LNCaP clone FGC (cell line): ENCODE results near the gene CCDC152.
"Not testable (repeated sequence)": the region's sequence is repeated elsewhere in the genome, so short reads cannot be mapped to it uniquely, and the experiment has no call there.

ENCODE experiments used
- DNase-seq: peaks from one replicate; pipeline ENCODE4 v3.0.0-alpha.2; 2011; ENCODE audit warnings: low read depth
- H3K4me3 ChIP-seq: 2 replicates; pipeline ENCODE4 v1.5.1; 2011; ENCODE audit warnings: mild to moderate bottlenecking, low read depth, low read length, control low read depth
- CTCF ChIP-seq: IDR thresholded peaks from 2 replicates; pipeline ENCODE4 v1.5.1; 2012; ENCODE audit warnings: mild to moderate bottlenecking; ENCODE audit not compliant: control insufficient read depth, insufficient read depth; ENCODE audit errors: extremely low read depth

CCDC152 gene

GRCh38 chr5:42837601-42838000 lies 81.0 kb downstream of the CCDC152 start:
- no peak overlapping the region for H3K4me3 ChIP-seq
- no peak for TF ChIP-seq CTCF
- DNase-seq, result no peak

DNA sequence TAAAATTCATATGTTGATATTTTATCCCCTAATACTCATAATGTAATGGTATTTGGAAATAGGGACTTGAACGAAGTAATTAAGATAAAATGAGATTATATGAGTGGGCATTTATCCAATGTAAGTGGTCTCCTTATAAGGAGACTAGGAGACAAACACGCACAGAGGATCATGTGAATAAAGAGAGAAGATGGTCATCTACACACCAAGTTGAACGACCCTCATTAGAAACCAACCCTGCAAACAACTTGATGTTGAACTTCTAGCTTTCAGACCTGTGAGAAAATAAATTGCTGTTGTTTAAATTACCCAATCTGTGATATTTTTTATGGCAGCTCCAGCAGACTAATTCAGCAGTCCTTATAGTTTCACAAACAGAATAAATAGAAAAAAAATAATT lies 82.6 kb downstream of the CCDC152 start:
- no peak overlapping the region for H3K4me3 ChIP-seq
- no peak for TF ChIP-seq CTCF
- DNase-seq, result no peak

DNA sequence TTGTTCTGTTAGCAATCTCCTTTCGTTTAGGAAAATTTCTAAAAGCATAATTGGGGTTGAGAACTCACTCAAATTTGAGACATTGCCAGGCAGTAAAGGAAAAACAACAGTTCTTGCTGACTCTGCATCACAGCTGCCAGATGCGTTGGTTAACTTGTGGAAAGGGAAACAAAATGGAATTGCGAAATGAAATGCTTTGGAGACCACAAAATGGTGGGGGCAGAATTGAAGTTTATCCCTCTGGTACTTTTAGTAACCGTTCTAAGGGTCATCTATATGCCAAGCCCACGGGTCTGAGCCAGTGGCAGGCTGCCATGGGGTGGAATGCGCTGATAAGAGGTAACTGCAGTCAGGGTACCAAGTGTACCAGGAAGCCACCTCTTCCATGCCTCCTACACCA lies 83.7 kb downstream of the CCDC152 start:
- no peak overlapping the region for H3K4me3 ChIP-seq
- DNase-seq, result no peak
- TF ChIP-seq CTCF, result no peak

DNA sequence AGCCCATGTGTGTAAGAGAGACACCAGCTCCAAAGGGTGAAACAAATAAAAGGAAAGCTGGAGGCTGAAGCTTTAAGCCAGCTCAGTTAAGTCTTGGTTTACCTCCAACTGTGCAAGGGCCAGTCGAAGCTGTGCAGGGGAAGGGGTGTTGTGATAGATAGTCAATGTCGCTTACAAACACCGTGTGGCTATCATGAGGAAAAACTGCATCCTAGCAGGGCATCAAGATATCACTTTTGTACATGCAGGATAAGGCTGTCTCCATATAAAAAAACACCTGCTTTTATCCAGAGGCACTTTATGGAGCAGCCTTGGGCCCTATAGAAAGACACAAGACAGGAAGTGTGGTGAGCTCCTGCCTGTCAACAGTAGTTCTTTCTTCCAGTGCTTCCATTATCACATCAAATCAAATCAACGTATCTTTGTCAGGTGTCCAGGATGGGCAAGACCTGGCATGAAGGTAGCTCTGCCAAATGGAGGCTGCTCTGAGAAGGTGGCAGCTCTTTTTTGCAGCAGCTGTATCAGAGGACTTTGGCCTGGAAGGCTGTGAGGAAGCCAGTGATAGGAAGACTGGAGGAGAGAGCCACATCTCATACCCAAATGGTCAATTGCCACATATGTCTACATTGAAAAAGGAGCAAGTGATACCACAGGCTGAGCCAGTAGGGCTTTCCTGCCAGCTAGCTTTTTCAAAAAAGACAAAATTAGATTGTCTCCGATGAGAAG lies 84.4 kb downstream of the CCDC152 start:
- H3K4me3 ChIP-seq, result no peak overlapping the region
- TF ChIP-seq CTCF, result no peak
- DNase-seq, result no peak

- no peak overlapping the region for H3K4me3 ChIP-seq
- TF ChIP-seq CTCF, result no peak
- no peak for DNase-seq
Observed at GRCh38 chr5:42842921-42843641, 86.5 kb downstream of the CCDC152 start.

DNA sequence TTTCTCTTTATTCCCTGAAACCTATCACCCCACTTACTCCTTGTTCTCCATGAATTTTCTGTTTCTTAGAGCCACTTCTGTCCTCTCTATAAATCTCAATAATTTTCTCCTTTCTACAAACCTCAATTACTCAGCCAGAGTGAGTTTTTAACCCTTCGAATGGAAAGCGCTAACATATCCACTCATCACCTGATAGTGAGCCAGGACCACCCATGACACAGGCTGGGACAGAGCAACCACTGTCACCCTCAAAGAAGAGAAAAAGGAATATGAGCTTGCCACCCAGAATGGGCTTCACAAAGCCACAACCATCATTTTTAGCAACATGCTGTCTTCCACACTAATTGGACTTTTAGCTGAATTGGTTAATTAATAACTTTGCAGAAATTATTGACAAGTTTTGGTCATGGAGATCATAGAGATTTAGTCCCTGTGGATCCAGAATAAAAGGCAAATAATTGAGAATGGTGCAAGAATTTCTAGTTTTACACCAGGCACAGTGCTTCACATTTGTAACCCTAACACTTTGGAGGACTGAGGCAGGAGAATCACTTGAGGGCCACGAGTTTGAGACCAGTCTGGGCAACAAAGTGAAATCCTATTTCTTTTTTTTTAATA lies 87.2 kb downstream of the CCDC152 start:
- no peak for DNase-seq
- H3K4me3 ChIP-seq, result no peak overlapping the region
- no peak for TF ChIP-seq CTCF

DNA sequence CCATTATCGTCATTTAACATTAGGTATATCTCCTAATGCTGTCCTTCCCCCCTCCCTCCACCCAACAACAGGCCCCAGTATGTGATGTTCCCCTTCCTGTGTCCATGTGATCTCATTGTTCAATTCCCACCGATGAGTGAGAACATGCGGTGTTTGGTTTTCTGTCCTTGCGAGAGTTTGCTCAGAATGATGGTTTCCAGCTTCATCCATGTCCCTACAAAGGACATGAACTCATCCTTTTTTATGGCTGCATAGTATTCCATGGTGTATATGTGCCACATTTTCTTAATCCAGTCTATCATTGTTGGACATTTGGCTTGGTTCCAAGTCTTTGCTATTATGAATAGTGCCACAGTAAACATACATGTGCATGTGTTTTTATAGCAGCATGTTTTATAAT lies 87.8 kb downstream of the CCDC152 start:
- H3K4me3 ChIP-seq, DNase-seq: not testable (repeated sequence)
